ENCODE results near the gene ABCC11. TPM values are rescaled to one million over a fixed set of nuclear protein-coding genes. Genes with fewer than 3 reads are reported as not detected.

The ABCC11 gene
- total RNA-seq, 1 donor from 2014 or later, result not detected

- no peaks in the 10 kb centered on the region for H3K27me3 ChIP-seq
- no peaks in the 10 kb centered on the region for H3K4me1 ChIP-seq
- Mint-ChIP-seq H3K36me3 (no peaks in the 10 kb centered on the region), H3K27me3 (ENCODE audit: insufficient read depth, low read depth) (peaks cover 7% of the 10 kb centered on the region), H3K9me3 (no peaks in the 10 kb centered on the region), H3K27ac (no peak overlapping the region), H3K4me1 (no peaks in the 10 kb centered on the region), H3K4me3 (no peak overlapping the region)
- no peaks in the 10 kb centered on the region for H3K9me3 ChIP-seq (ENCODE audit: low read depth)
- H3K4me3 ChIP-seq, result no peak overlapping the region
- no peak overlapping the region for H3K9ac ChIP-seq
- no peak for DNase-seq (ENCODE audit: low spot score)
- H3K36me3 ChIP-seq, result no peaks in the 10 kb centered on the region
- peak overlapping the region; percentile 59 for H2AFZ ChIP-seq (replicated peaks)
- H3K27ac ChIP-seq, result no peak overlapping the region
- H3K4me2 ChIP-seq, result no peak overlapping the region
- H3F3A ChIP-seq (ENCODE audit: low read depth), result no peaks in the 10 kb centered on the region
- H4K20me1 ChIP-seq (ENCODE audit: low read depth), result no peaks in the 10 kb centered on the region
- H3K79me2 ChIP-seq (ENCODE audit: low read depth), result no peaks in the 10 kb centered on the region
- TF ChIP-seq EZH2phosphoT487 (IDR thresholded peaks at IDR 0.05), result no peak
- no peak for TF ChIP-seq CTCF (IDR thresholded peaks at IDR 0.05)
- no peak for TF ChIP-seq EZH2 (IDR thresholded peaks at IDR 0.05)
Measured at GRCh38 chr16:48232493-48233040, 14.8 kb downstream of the ABCC11 start.

GRCh38 chr16:48231727-48232492, 15.4 kb downstream of the ABCC11 start:
- TF ChIP-seq EZH2phosphoT487 (IDR thresholded peaks at IDR 0.05), result no peak
- TF ChIP-seq CTCF (IDR thresholded peaks at IDR 0.05), result peak; percentile 67
- peak overlapping the region; percentile 59 for H2AFZ ChIP-seq (replicated peaks)

GRCh38 chr16:48225456-48225855, 21.9 kb downstream of the ABCC11 start:
- Mint-ChIP-seq H3K4me1 (no peaks in the 10 kb centered on the region), H3K4me3 (no peak overlapping the region), H3K9me3 (no peaks in the 10 kb centered on the region), H3K27ac (no peak overlapping the region), H3K27me3 (ENCODE audit: insufficient read depth, low read depth) (peaks cover 8% of the 10 kb centered on the region), H3K36me3 (no peaks in the 10 kb centered on the region)
- H3K4me3 ChIP-seq, result no peak overlapping the region
- H4K20me1 ChIP-seq (ENCODE audit: low read depth), result no peaks in the 10 kb centered on the region
- H3K4me2 ChIP-seq, result no peak overlapping the region
- H3K9ac ChIP-seq, result no peak overlapping the region
- no peak for TF ChIP-seq EZH2 (IDR thresholded peaks at IDR 0.05)
- TF ChIP-seq EZH2phosphoT487 (IDR thresholded peaks at IDR 0.05), result no peak
- no peak for TF ChIP-seq CTCF (IDR thresholded peaks at IDR 0.05)
- no peak for DNase-seq (ENCODE audit: low spot score)
- no peaks in the 10 kb centered on the region for H3K79me2 ChIP-seq (ENCODE audit: low read depth)
- H3K4me1 ChIP-seq, result no peaks in the 10 kb centered on the region
- H3K9me3 ChIP-seq (ENCODE audit: low read depth), result no peaks in the 10 kb centered on the region
- H2AFZ ChIP-seq (replicated peaks), result no peak overlapping the region
- H3K27me3 ChIP-seq, result no peaks in the 10 kb centered on the region
- H3K27ac ChIP-seq, result no peak overlapping the region
- no peaks in the 10 kb centered on the region for H3F3A ChIP-seq (ENCODE audit: low read depth)
- H3K36me3 ChIP-seq, result no peaks in the 10 kb centered on the region

More at GRCh38 chr16:48231727-48232492, 15.4 kb downstream of the ABCC11 start:
- H3K79me2 ChIP-seq (ENCODE audit: low read depth), result no peaks in the 10 kb centered on the region
- H3K4me1 Mint-ChIP-seq, result no peaks in the 10 kb centered on the region
- no peak overlapping the region for H3K27ac ChIP-seq
- no peak overlapping the region for H3K27ac Mint-ChIP-seq
- peaks cover 7% of the 10 kb centered on the region for H3K27me3 Mint-ChIP-seq (ENCODE audit: insufficient read depth, low read depth)
- H3K36me3 ChIP-seq, result no peaks in the 10 kb centered on the region
- peak; percentile 58 for DNase-seq (ENCODE audit: low spot score)
- no peak overlapping the region for H3K4me3 ChIP-seq
- H3K4me1 ChIP-seq, result no peaks in the 10 kb centered on the region
- H3K36me3 Mint-ChIP-seq, result no peaks in the 10 kb centered on the region
- H3K9me3 ChIP-seq (ENCODE audit: low read depth), result no peaks in the 10 kb centered on the region
- H3K9me3 Mint-ChIP-seq, result no peaks in the 10 kb centered on the region
- H3F3A ChIP-seq (ENCODE audit: low read depth), result no peaks in the 10 kb centered on the region
- H3K4me3 Mint-ChIP-seq, result no peak overlapping the region
- H3K4me2 ChIP-seq, result no peak overlapping the region
- H3K9ac ChIP-seq, result no peak overlapping the region
- H3K27me3 ChIP-seq, result no peaks in the 10 kb centered on the region
- no peaks in the 10 kb centered on the region for H4K20me1 ChIP-seq (ENCODE audit: low read depth)

All from neural progenitor cell (in vitro differentiated cells).